ENCODE results near the gene BCAS3. TPM values are rescaled to one million over a fixed set of nuclear protein-coding genes. Genes with fewer than 3 reads are reported as not detected.

The BCAS3 gene
- total and polyA plus RNA-seq, 2 donors: 6.9 to 12.4 TPM

- no peak for DNase-seq (ENCODE audit: low read depth in 6 of 9, low spot score in 9 of 9)
- Histone ChIP-seq H3K4me3 (ENCODE audit: low read length in 2 of 2) (no peak overlapping the region), H3K27me3 (ENCODE audit: control insufficient read depth in 2 of 2, insufficient read depth in 1 of 2, low read length in 1 of 2) (no peaks in the 10 kb centered on the region), H3K9me3 (ENCODE audit: control insufficient read depth in 2 of 2, insufficient read depth in 1 of 2, low read length in 1 of 2) (no peaks in the 10 kb centered on the region), H3K4me1 (ENCODE audit: control insufficient read depth in 2 of 2, insufficient read depth in 2 of 2, low read length in 2 of 2) (peaks cover 0 to 7% of the 10 kb centered on the region in 2 donors), H3K36me3 (ENCODE audit: control insufficient read depth in 2 of 2, insufficient read depth in 2 of 2, low read length in 1 of 2) (no peaks in the 10 kb centered on the region), H3K27ac (ENCODE audit: low read depth in 1 of 2, low read length in 1 of 2) (no peak overlapping the region)
- 96% methylated on average over 6 of the region's 6 CpGs for WGBS
These were observed 647.9 kb downstream of the BCAS3 start for GRCh38 chr17:61325382-61326073.

GRCh38 chr17:61326330-61326729 is 648.7 kb downstream of the BCAS3 start:
- Histone ChIP-seq H3K27me3 (ENCODE audit: control insufficient read depth in 2 of 2, insufficient read depth in 1 of 2, low read length in 1 of 2) (no peaks in the 10 kb centered on the region), H3K4me1 (ENCODE audit: control insufficient read depth in 2 of 2, insufficient read depth in 2 of 2, low read length in 2 of 2) (peaks cover 0 to 7% of the 10 kb centered on the region in 2 donors), H3K9me3 (ENCODE audit: control insufficient read depth in 2 of 2, insufficient read depth in 1 of 2, low read length in 1 of 2) (no peaks in the 10 kb centered on the region), H3K36me3 (ENCODE audit: control insufficient read depth in 2 of 2, insufficient read depth in 2 of 2, low read length in 1 of 2) (no peaks in the 10 kb centered on the region), H3K4me3 (ENCODE audit: low read length in 2 of 2) (no peak overlapping the region), H3K27ac (ENCODE audit: low read depth in 1 of 2, low read length in 1 of 2) (no peak overlapping the region)
- WGBS: 97% methylated on average over 3 of the region's 3 CpGs
- DNase-seq (ENCODE audit: low read depth in 6 of 9, low spot score in 9 of 9): no peak

GRCh38 chr17:61328351-61328750 is 650.7 kb downstream of the BCAS3 start:
- no peaks in the 10 kb centered on the region for H3K27me3 ChIP-seq (ENCODE audit: control insufficient read depth in 2 of 2, insufficient read depth in 1 of 2, low read length in 1 of 2)
- no peaks in the 10 kb centered on the region for H3K9me3 ChIP-seq (ENCODE audit: control insufficient read depth in 2 of 2, insufficient read depth in 1 of 2, low read length in 1 of 2)
- 98% methylated on average over 6 of the region's 6 CpGs for WGBS
- no peak overlapping the region for H3K27ac ChIP-seq (ENCODE audit: low read depth in 1 of 2, low read length in 1 of 2)
- peaks cover 0 to 7% of the 10 kb centered on the region in 2 donors for H3K4me1 ChIP-seq (ENCODE audit: control insufficient read depth in 2 of 2, insufficient read depth in 2 of 2, low read length in 2 of 2)
- no peaks in the 10 kb centered on the region for H3K36me3 ChIP-seq (ENCODE audit: control insufficient read depth in 2 of 2, insufficient read depth in 2 of 2, low read length in 1 of 2)
- no peak for DNase-seq (ENCODE audit: low read depth in 6 of 9, low spot score in 9 of 9)
- no peak overlapping the region for H3K4me3 ChIP-seq (ENCODE audit: low read length in 2 of 2)

- H3K36me3 ChIP-seq (ENCODE audit: control insufficient read depth in 2 of 2, insufficient read depth in 2 of 2, low read length in 1 of 2): no peaks in the 10 kb centered on the region
- H3K27me3 ChIP-seq (ENCODE audit: control insufficient read depth in 2 of 2, insufficient read depth in 1 of 2, low read length in 1 of 2): no peaks in the 10 kb centered on the region
- no peak overlapping the region for H3K4me3 ChIP-seq (ENCODE audit: low read length in 2 of 2)
- H3K4me1 ChIP-seq (ENCODE audit: control insufficient read depth in 2 of 2, insufficient read depth in 2 of 2, low read length in 2 of 2): peaks cover 0 to under 1% of the 10 kb centered on the region in 2 donors
- no peak for DNase-seq (ENCODE audit: low read depth in 6 of 9, low spot score in 9 of 9)
- no peak overlapping the region for H3K27ac ChIP-seq (ENCODE audit: low read depth in 1 of 2, low read length in 1 of 2)
- 97% methylated on average over 11 of the region's 11 CpGs for WGBS
- H3K9me3 ChIP-seq (ENCODE audit: control insufficient read depth in 2 of 2, insufficient read depth in 1 of 2, low read length in 1 of 2): no peaks in the 10 kb centered on the region
These were observed 652.8 kb downstream of the BCAS3 start for GRCh38 chr17:61330174-61331150.

- Histone ChIP-seq H3K36me3 (ENCODE audit: control insufficient read depth in 2 of 2, insufficient read depth in 2 of 2, low read length in 1 of 2) (no peaks in the 10 kb centered on the region), H3K27me3 (ENCODE audit: control insufficient read depth in 2 of 2, insufficient read depth in 1 of 2, low read length in 1 of 2) (no peaks in the 10 kb centered on the region), H3K9me3 (ENCODE audit: control insufficient read depth in 2 of 2, insufficient read depth in 1 of 2, low read length in 1 of 2) (no peaks in the 10 kb centered on the region), H3K4me1 (ENCODE audit: control insufficient read depth in 2 of 2, insufficient read depth in 2 of 2, low read length in 2 of 2) (no peaks in the 10 kb centered on the region), H3K27ac (ENCODE audit: low read depth in 1 of 2, low read length in 1 of 2) (no peak overlapping the region), H3K4me3 (ENCODE audit: low read length in 2 of 2) (no peak overlapping the region)
- 92% methylated on average over 2 of the region's 2 CpGs for WGBS
- DNase-seq (ENCODE audit: low read depth in 6 of 9, low spot score in 9 of 9): no peak
These were observed 653.5 kb downstream of the BCAS3 start for GRCh38 chr17:61331178-61331577.

- no peak for DNase-seq (ENCODE audit: low read depth in 6 of 9, low spot score in 9 of 9)
- Histone ChIP-seq H3K36me3 (ENCODE audit: control insufficient read depth in 2 of 2, insufficient read depth in 2 of 2, low read length in 1 of 2) (no peaks in the 10 kb centered on the region), H3K4me1 (ENCODE audit: control insufficient read depth in 2 of 2, insufficient read depth in 2 of 2, low read length in 2 of 2) (no peaks in the 10 kb centered on the region), H3K27me3 (ENCODE audit: control insufficient read depth in 2 of 2, insufficient read depth in 1 of 2, low read length in 1 of 2) (no peaks in the 10 kb centered on the region), H3K4me3 (ENCODE audit: low read length in 2 of 2) (no peak overlapping the region), H3K9me3 (ENCODE audit: control insufficient read depth in 2 of 2, insufficient read depth in 1 of 2, low read length in 1 of 2) (no peaks in the 10 kb centered on the region), H3K27ac (ENCODE audit: low read depth in 1 of 2, low read length in 1 of 2) (no peak overlapping the region)
- whole genome bisulfite sequencing: 98% methylated on average over 9 of the region's 9 CpGs
These were observed 654.2 kb downstream of the BCAS3 start for GRCh38 chr17:61331886-61332285.

- no peak overlapping the region for H3K4me3 ChIP-seq (ENCODE audit: low read length in 2 of 2)
- DNase-seq (ENCODE audit: low read depth in 6 of 9, low spot score in 9 of 9): no peak
- no peaks in the 10 kb centered on the region for H3K36me3 ChIP-seq (ENCODE audit: control insufficient read depth in 2 of 2, insufficient read depth in 2 of 2, low read length in 1 of 2)
- H3K9me3 ChIP-seq (ENCODE audit: control insufficient read depth in 2 of 2, insufficient read depth in 1 of 2, low read length in 1 of 2): no peaks in the 10 kb centered on the region
- no peaks in the 10 kb centered on the region for H3K27me3 ChIP-seq (ENCODE audit: control insufficient read depth in 2 of 2, insufficient read depth in 1 of 2, low read length in 1 of 2)
- H3K27ac ChIP-seq (ENCODE audit: low read depth in 1 of 2, low read length in 1 of 2): no peak overlapping the region
- peaks cover 3 to 8% of the 10 kb centered on the region in 2 donors for H3K4me1 ChIP-seq (ENCODE audit: control insufficient read depth in 2 of 2, insufficient read depth in 2 of 2, low read length in 2 of 2)
- WGBS: 99% methylated on average over 8 of the region's 8 CpGs
These were observed 655.5 kb downstream of the BCAS3 start for GRCh38 chr17:61333136-61333535.

GRCh38 chr17:61334673-61335072 is 657.0 kb downstream of the BCAS3 start:
- H3K4me1 ChIP-seq (ENCODE audit: control insufficient read depth in 2 of 2, insufficient read depth in 2 of 2, low read length in 2 of 2): peaks cover 3 to 8% of the 10 kb centered on the region in 2 donors
- H3K36me3 ChIP-seq (ENCODE audit: control insufficient read depth in 2 of 2, insufficient read depth in 2 of 2, low read length in 1 of 2): no peaks in the 10 kb centered on the region
- no peak overlapping the region for H3K27ac ChIP-seq (ENCODE audit: low read depth in 1 of 2, low read length in 1 of 2)
- no peaks in the 10 kb centered on the region for H3K27me3 ChIP-seq (ENCODE audit: control insufficient read depth in 2 of 2, insufficient read depth in 1 of 2, low read length in 1 of 2)
- no peaks in the 10 kb centered on the region for H3K9me3 ChIP-seq (ENCODE audit: control insufficient read depth in 2 of 2, insufficient read depth in 1 of 2, low read length in 1 of 2)
- 94% methylated on average over 5 of the region's 5 CpGs for WGBS
- no peak overlapping the region for H3K4me3 ChIP-seq (ENCODE audit: low read length in 2 of 2)
- DNase-seq (ENCODE audit: low read depth in 6 of 9, low spot score in 9 of 9): no peak
